OCI-LY3 (cell line): ENCODE measurements around the gene PRDX5.
A peak's percentile ranks its signal among the peaks of the same experiment; 100 is the strongest.

Experiments
- H2AFZ ChIP-seq: fragments of 200-600, 300-600 bp; shearing (Covaris generic); 2 replicates; pipeline ENCODE4 v1.6.0; 2014; ENCODE audit warnings: antibody characterized with exemption, low read depth, low read length
- H3K27ac ChIP-seq: fragments of 200-600, 300-600 bp; sonication (generic); 2 replicates; pipeline ENCODE4 v1.5.1; 2014; ENCODE audit warnings: mild to moderate bottlenecking, low read length, moderate library complexity, mixed read lengths
- H3K27me3 ChIP-seq: fragments of 200-600, 300-600 bp; sonication (generic); 2 replicates; pipeline ENCODE4 v1.6.1; 2014; ENCODE audit warnings: low read depth, low read length, mixed read lengths
- H3K36me3 ChIP-seq: fragments of 200-600, 300-600 bp; sonication (generic); replicated peaks from 2 replicates; pipeline ENCODE3; 2014; ENCODE audit warnings: low read depth, low read length, mixed read lengths
- H3K4me1 ChIP-seq: fragments of 300-600, 200-600 bp; sonication (generic); 2 replicates; pipeline ENCODE4 v1.6.1; 2014; ENCODE audit warnings: low read length, mixed read lengths
- H3K4me2 ChIP-seq: fragments of 200-600, 300-600 bp; sonication (generic); 2 replicates; pipeline ENCODE4 v1.6.1; 2014; ENCODE audit warnings: low read length, mixed read lengths
- H3K4me3 ChIP-seq: fragments of 300-600, 200-600 bp; sonication (generic); 2 replicates; pipeline ENCODE4 v1.5.1; 2014; ENCODE audit warnings: antibody characterized with exemption, mild to moderate bottlenecking, low read length, moderate library complexity
- H3K79me2 ChIP-seq: fragments of 300-600, 200-600 bp; shearing (Covaris generic); 2 replicates; pipeline ENCODE4 v1.6.1; 2014; ENCODE audit warnings: mild to moderate bottlenecking, low read length, mixed read lengths
- H3K9ac ChIP-seq: fragments of 300-600, 200-600 bp; shearing (Covaris generic); 2 replicates; pipeline ENCODE4 v1.6.0; 2014; ENCODE audit warnings: mild to moderate bottlenecking, low read length, moderate library complexity
- H3K9me3 ChIP-seq: fragments of 200-600, 300-600 bp; shearing (Covaris generic); 2 replicates; pipeline ENCODE4 v1.6.1; 2014; ENCODE audit warnings: low read length, mixed read lengths; ENCODE audit not compliant: insufficient read depth
- H4K20me1 ChIP-seq: fragments of 200-600, 300-600 bp; sonication (generic); 2 replicates; pipeline ENCODE4 v1.6.1; 2016; ENCODE audit warnings: low read length, mixed read lengths; ENCODE audit not compliant: insufficient read depth
- EZH2phosphoT487 ChIP-seq: fragments of 200-600 bp; shearing (Covaris generic); IDR thresholded peaks from 2 replicates; pipeline ENCODE4 v1.6.1; 2018; ENCODE audit warnings: antibody characterized with exemption, mixed run types, low read depth
- TF ChIP-seq, protein P1 (sequence below): fragments of 200-600, 300-600 bp; sonication (generic); IDR thresholded peaks from 2 replicates; pipeline ENCODE4 v1.5.1; 2014; ENCODE audit warnings: antibody characterized with exemption, low read length, low read depth

PRDX5 gene

DNA sequence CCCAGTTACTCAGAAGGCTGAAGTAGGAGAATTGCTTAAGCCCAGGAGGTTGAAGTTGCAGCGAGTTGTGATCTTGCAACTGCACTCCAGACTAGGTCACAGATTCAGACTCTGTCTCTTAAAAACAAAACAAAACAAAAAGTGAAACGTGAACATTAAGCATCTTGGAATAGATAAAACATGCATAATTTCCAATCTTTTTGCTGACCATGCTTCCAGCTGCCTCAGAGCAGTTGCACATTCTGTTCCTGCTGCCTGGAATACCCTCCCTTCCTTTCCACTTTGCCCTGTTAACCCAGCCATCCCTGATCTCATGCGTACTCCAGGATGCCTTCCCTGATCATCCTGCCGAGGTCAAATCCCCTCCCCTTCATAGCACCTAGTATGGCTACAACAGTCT is 21.4 kb downstream of the PRDX5 start:
- peak overlapping the region; percentile 83 for H3K4me3 ChIP-seq
- no peaks in the 10 kb centered on the region for H3K9me3 ChIP-seq
- peak overlapping the region; percentile 85 for H3K27ac ChIP-seq
- TF ChIP-seq, protein P1, sequence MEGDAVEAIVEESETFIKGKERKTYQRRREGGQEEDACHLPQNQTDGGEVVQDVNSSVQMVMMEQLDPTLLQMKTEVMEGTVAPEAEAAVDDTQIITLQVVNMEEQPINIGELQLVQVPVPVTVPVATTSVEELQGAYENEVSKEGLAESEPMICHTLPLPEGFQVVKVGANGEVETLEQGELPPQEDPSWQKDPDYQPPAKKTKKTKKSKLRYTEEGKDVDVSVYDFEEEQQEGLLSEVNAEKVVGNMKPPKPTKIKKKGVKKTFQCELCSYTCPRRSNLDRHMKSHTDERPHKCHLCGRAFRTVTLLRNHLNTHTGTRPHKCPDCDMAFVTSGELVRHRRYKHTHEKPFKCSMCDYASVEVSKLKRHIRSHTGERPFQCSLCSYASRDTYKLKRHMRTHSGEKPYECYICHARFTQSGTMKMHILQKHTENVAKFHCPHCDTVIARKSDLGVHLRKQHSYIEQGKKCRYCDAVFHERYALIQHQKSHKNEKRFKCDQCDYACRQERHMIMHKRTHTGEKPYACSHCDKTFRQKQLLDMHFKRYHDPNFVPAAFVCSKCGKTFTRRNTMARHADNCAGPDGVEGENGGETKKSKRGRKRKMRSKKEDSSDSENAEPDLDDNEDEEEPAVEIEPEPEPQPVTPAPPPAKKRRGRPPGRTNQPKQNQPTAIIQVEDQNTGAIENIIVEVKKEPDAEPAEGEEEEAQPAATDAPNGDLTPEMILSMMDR, result no peak
- no peak for TF ChIP-seq EZH2phosphoT487
- peaks cover 22% of the 10 kb centered on the region for H3K79me2 ChIP-seq
- no peaks in the 10 kb centered on the region for H3K27me3 ChIP-seq
- no peak overlapping the region for H2AFZ ChIP-seq
- H3K36me3 ChIP-seq, result peaks cover 48% of the 10 kb centered on the region
- peaks cover 19% of the 10 kb centered on the region for H4K20me1 ChIP-seq
- peaks cover 54% of the 10 kb centered on the region for H3K4me1 ChIP-seq
- peak overlapping the region; percentile 97 for H3K9ac ChIP-seq
- peak overlapping the region; percentile 97 for H3K4me2 ChIP-seq

DNA sequence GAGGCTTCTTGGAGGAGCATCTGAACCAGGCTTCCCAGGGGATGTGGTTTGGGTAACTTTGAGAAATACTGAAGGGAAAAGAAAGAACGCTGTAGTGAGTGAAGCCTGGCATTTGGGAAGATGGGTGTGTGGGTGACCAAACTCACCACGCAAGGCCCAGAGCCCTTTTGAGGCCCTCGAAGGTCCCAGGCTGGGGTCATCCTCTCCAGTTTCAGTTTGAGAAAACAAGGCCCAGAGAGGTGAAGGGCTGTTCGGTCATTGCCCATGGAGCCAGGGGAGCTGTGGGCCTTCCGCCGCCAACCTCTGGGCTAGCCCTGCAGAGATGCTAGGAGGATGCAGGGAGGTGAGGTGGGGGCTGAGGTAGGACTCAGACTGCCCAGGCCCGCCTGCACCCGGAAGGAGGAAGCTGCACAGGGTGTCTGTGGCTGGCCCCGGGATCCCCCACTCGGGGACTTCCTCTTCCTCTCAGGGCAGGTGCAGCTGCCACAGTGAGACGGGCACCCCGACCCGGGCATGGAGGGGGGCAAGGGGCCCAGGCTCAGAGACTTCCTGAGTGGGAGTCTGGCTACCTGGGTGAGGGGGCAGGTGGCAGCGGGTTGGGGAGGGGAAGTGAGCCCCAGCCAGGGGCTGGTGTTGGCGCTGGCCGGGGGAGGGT is 22.0 kb downstream of the PRDX5 start, which contains the start of gene CCDC88B:
CCDC88B (plus strand) TSS at position 451 of the 655 bp plus-strand sequence; CDS start at position 514, 63 bp downstream.
- Histone ChIP-seq H3K4me3 (peak within 1 kb of the TSS; percentile 83), H3K9me3 (no peaks in the 10 kb centered on the region), H2AFZ (no peak within 1 kb of the TSS), H3K4me1 (peaks cover 50% of the 10 kb centered on the region), H3K27me3 (no peaks in the 10 kb centered on the region), H3K79me2 (peaks cover 22% of the 10 kb centered on the region), H4K20me1 (peaks cover 16% of the 10 kb centered on the region), H3K9ac (peak within 1 kb of the TSS; percentile 97), H3K4me2 (peak within 1 kb of the TSS; percentile 97), H3K27ac (peak within 1 kb of the TSS; percentile 85), H3K36me3 (peaks cover 49% of the 10 kb centered on the region)
- TF ChIP-seq, protein P1, result no peak
- no peak for TF ChIP-seq EZH2phosphoT487

DNA sequence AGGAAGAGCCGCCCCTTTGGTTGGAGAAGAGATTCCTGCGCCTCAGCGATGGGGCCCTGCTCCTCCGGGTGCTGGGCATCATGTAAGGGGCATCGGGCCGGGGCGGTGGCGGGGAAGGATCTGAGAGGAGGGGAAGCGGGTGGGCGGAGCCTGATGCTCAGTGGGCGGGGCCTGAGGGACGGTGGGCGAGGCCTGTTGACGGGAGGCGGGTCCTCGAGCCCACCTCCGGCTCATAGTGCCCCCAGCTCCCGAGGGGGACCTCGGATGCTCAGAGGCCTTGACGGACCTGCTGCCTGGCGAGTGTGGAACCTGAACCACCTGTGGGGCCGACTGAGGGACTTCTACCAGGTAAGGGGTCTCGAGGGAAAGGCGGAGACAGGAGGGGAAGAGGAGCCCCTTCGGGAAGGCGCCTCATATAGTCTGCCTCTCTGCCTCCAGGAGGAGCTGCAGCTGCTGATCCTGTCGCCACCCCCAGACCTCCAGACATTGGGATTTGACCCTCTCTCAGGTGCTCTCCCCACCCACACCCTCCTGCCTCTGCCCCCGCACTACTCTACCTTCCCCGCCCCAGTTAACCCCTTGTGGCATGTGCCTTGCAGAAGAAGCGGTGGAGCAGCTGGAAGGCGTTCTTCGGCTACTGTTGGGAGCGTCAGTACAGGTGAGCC is 22.9 kb downstream of the PRDX5 start:
- TF ChIP-seq EZH2phosphoT487, result no peak
- peak overlapping the region; percentile 97 for H3K4me2 ChIP-seq
- no peak overlapping the region for H2AFZ ChIP-seq
- H3K4me1 ChIP-seq, result peaks cover 42% of the 10 kb centered on the region
- H4K20me1 ChIP-seq, result peaks cover 16% of the 10 kb centered on the region
- peak overlapping the region; percentile 97 for H3K9ac ChIP-seq
- peaks cover 22% of the 10 kb centered on the region for H3K79me2 ChIP-seq
- H3K4me3 ChIP-seq, result peak overlapping the region; percentile 83
- no peaks in the 10 kb centered on the region for H3K9me3 ChIP-seq
- peaks cover 55% of the 10 kb centered on the region for H3K36me3 ChIP-seq
- peak overlapping the region; percentile 85 for H3K27ac ChIP-seq
- H3K27me3 ChIP-seq, result no peaks in the 10 kb centered on the region

DNA sequence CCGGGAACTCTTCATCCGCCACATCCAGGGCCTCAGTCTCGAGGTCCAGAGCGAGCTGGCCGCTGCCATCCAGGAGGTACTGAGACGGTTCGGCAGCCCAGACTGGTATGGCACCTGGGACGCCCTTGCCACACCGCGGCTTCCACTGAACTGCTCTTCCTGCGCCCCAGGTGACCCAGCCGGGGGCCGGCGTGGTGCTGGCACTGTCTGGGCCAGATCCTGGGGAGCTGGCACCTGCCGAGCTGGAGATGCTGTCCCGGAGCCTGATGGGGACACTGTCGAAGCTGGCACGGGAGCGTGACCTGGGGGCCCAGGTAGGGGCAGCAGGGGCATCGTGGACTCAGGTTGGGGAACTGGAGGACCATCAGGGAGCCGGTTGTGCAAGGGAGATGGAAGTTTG is 23.5 kb downstream of the PRDX5 start:
- H3K4me3 ChIP-seq, result peak overlapping the region; percentile 83; the same call in 1 of the 2 replicates
- H3K4me1 ChIP-seq, result peaks cover 37% of the 10 kb centered on the region
- H3K9ac ChIP-seq, result no peak overlapping the region
- no peak overlapping the region for H3K27ac ChIP-seq
- H3K36me3 ChIP-seq, result peaks cover 56% of the 10 kb centered on the region
- peaks cover 16% of the 10 kb centered on the region for H4K20me1 ChIP-seq
- no peaks in the 10 kb centered on the region for H3K9me3 ChIP-seq
- no peak overlapping the region for H2AFZ ChIP-seq
- no peaks in the 10 kb centered on the region for H3K27me3 ChIP-seq
- H3K4me2 ChIP-seq, result peak overlapping the region; percentile 97
- peaks cover 22% of the 10 kb centered on the region for H3K79me2 ChIP-seq
- TF ChIP-seq, protein P1, result no peak
- no peak for TF ChIP-seq EZH2phosphoT487
